Uterus (tissue), 4 donors: ENCODE results near the gene CEND1. TPM values are rescaled to one million over a fixed set of nuclear protein-coding genes. Genes with fewer than 3 reads are reported as not detected.

Experiments
- DNase-seq, 2 donors: peaks; one replicate each; pipeline ENCODE4 v3.0.0-alpha.2; 2019 to 2020
- H3K27ac ChIP-seq, 2 donors: fragments of 200-600 bp; sonication (generic); 1 replicate in 1 of 2; 2 replicates in 1 of 2; pipeline ENCODE4 v1.5.1; 2016 to 2018
- H3K27me3 ChIP-seq, 2 donors: fragments of 200-600 bp; sonication (generic); one replicate each; pipeline ENCODE4 v1.5.1; 2018 to 2019; ENCODE audit warnings: control low read depth in 1 of 2
- H3K36me3 ChIP-seq, 2 donors: fragments of 200-600 bp; sonication (generic); one replicate each; pipeline ENCODE4 v1.5.1; 2019; ENCODE audit warnings: control low read depth in 1 of 2
- H3K4me1 ChIP-seq, 2 donors: fragments of 200-600 bp; sonication (generic); one replicate each; pipeline ENCODE4 v1.5.1; 2018 to 2019; ENCODE audit warnings: control low read depth in 1 of 2
- H3K4me3 ChIP-seq, 2 donors: fragments of 200-600 bp; sonication (generic); 1 replicate in 1 of 2; 2 replicates in 1 of 2; pipeline ENCODE4 v1.5.1; 2018 to 2019; ENCODE audit warnings: mild to moderate bottlenecking in 1 of 2
- H3K9me3 ChIP-seq, 2 donors: fragments of 200-600 bp; sonication (generic); one replicate each; pipeline ENCODE4 v1.5.1; 2019; ENCODE audit warnings: control low read depth in 1 of 2
- POLR2A ChIP-seq, 2 donors: fragments of 450-650 bp; IDR thresholded peaks; one replicate each; pipeline ENCODE4 v1.6.1; 2016; ENCODE audit warnings: antibody characterized with exemption in 2 of 2, mild to moderate bottlenecking in 1 of 2, moderate library complexity in 1 of 2
- intact Hi-C: fragments of 100-400 bp; cut with DNase I; formaldehyde crosslinking; loops from one replicate; pipeline ENCODE4 v1.15.1; 2023; ENCODE audit warnings: low total_unique reads
- total RNA-seq, 4 donors: library from RNA; depleted of rRNA in 3 of 4; stranded (reverse); fragments of >200 nt in 3 of 4; gene quantifications; one replicate each; pipeline versions ENCODE4 v1.1.0 to v1.2.4, GENCODE V29; 2014 to 2023
- TF ChIP-seq, protein P1 (sequence below), 4 experiments: fragments of 200-600 bp in 2 of 4; fragments of 450-650 bp in 2 of 4; sonication (generic) in 2 of 4; IDR thresholded peaks; one replicate each; pipeline ENCODE4 v1.5.1; 2016 to 2019; ENCODE audit warnings: antibody characterized with exemption in 4 of 4, mild to moderate bottlenecking in 2 of 4, moderate library complexity in 1 of 4
- donor health status: DM: yes; HTN: yes; CAD: no.

The CEND1 gene
- total RNA-seq, 4 donors from 2014 or later: 0.41 TPM; not detected in 3

GRCh38 chr11:803770-804598 lies 14.1 kb upstream of the CEND1 start:
- intact Hi-C loops: no loop called here
- H3K4me3 ChIP-seq: peak overlapping the region in 1 of 2 donors; percentile 46
- peak overlapping the region in 1 of 2 donors; percentile 84 for H3K27ac ChIP-seq

GRCh38 chr11:803467-803742 lies 13.5 kb upstream of the CEND1 start:
- DNase-seq: no peak
- peaks cover 0 to 11% of the 10 kb centered on the region in 2 donors for H3K4me1 ChIP-seq

More at GRCh38 chr11:803770-804598, 14.1 kb upstream of the CEND1 start:
- TF ChIP-seq, protein P1, sequence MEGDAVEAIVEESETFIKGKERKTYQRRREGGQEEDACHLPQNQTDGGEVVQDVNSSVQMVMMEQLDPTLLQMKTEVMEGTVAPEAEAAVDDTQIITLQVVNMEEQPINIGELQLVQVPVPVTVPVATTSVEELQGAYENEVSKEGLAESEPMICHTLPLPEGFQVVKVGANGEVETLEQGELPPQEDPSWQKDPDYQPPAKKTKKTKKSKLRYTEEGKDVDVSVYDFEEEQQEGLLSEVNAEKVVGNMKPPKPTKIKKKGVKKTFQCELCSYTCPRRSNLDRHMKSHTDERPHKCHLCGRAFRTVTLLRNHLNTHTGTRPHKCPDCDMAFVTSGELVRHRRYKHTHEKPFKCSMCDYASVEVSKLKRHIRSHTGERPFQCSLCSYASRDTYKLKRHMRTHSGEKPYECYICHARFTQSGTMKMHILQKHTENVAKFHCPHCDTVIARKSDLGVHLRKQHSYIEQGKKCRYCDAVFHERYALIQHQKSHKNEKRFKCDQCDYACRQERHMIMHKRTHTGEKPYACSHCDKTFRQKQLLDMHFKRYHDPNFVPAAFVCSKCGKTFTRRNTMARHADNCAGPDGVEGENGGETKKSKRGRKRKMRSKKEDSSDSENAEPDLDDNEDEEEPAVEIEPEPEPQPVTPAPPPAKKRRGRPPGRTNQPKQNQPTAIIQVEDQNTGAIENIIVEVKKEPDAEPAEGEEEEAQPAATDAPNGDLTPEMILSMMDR (IDR thresholded peaks at IDR 0.05): no peak
- TF ChIP-seq POLR2A (IDR thresholded peaks at IDR 0.05): no peak
- no peaks in the 10 kb centered on the region for H3K27me3 ChIP-seq
- H3K4me1 ChIP-seq: peaks cover 0 to 14% of the 10 kb centered on the region in 2 donors
- no peak for DNase-seq
- no peaks in the 10 kb centered on the region for H3K36me3 ChIP-seq
- no peaks in the 10 kb centered on the region for H3K9me3 ChIP-seq

GRCh38 chr11:802693-803466 lies 13.0 kb upstream of the CEND1 start:
- Histone ChIP-seq H3K9me3 (no peaks in the 10 kb centered on the region), H3K4me3 (no peak overlapping the region), H3K36me3 (no peaks in the 10 kb centered on the region), H3K27me3 (no peaks in the 10 kb centered on the region), H3K27ac (no peak overlapping the region), H3K4me1 (peaks cover 0 to 10% of the 10 kb centered on the region in 2 donors)
- intact Hi-C loops: no loop called here
- DNase-seq: no peak
- TF ChIP-seq, protein P1 (IDR thresholded peaks at IDR 0.05): no peak
- no peak for TF ChIP-seq POLR2A (IDR thresholded peaks at IDR 0.05)

More at GRCh38 chr11:803467-803742, 13.5 kb upstream of the CEND1 start:
- Histone ChIP-seq H3K9me3 (no peaks in the 10 kb centered on the region), H3K27ac (no peak overlapping the region), H3K27me3 (no peaks in the 10 kb centered on the region), H3K36me3 (no peaks in the 10 kb centered on the region), H3K4me3 (no peak overlapping the region)
- TF ChIP-seq, protein P1 (IDR thresholded peaks at IDR 0.05): no peak
- no peak for TF ChIP-seq POLR2A (IDR thresholded peaks at IDR 0.05)
- intact Hi-C loops: no loop called here

GRCh38 chr11:802018-802617 lies 12.2 kb upstream of the CEND1 start:
- Histone ChIP-seq H3K4me3 (no peak overlapping the region), H3K27me3 (no peaks in the 10 kb centered on the region), H3K36me3 (no peaks in the 10 kb centered on the region), H3K4me1 (peaks cover 0 to 12% of the 10 kb centered on the region in 2 donors), H3K9me3 (no peaks in the 10 kb centered on the region), H3K27ac (no peak overlapping the region)
- no peak for DNase-seq
- intact Hi-C loops: no loop called here
- TF ChIP-seq, protein P1 (IDR thresholded peaks at IDR 0.05): no peak
- no peak for TF ChIP-seq POLR2A (IDR thresholded peaks at IDR 0.05)
